Uterus (tissue), 4 donors: ENCODE results near the gene UVSSA. TPM values are rescaled to one million over a fixed set of nuclear protein-coding genes. Genes with fewer than 3 reads are reported as not detected.

ENCODE experiments used
- DNase-seq, 2 donors: peaks; one replicate each; pipeline ENCODE4 v3.0.0-alpha.2; 2019 to 2020
- H3K27ac ChIP-seq, 2 donors: fragments of 200-600 bp; sonication (generic); 1 replicate in 1 of 2; 2 replicates in 1 of 2; pipeline ENCODE4 v1.5.1; 2016 to 2018
- H3K27me3 ChIP-seq, 2 donors: fragments of 200-600 bp; sonication (generic); one replicate each; pipeline ENCODE4 v1.5.1; 2018 to 2019; ENCODE audit warnings: control low read depth in 1 of 2
- H3K36me3 ChIP-seq, 2 donors: fragments of 200-600 bp; sonication (generic); one replicate each; pipeline ENCODE4 v1.5.1; 2019; ENCODE audit warnings: control low read depth in 1 of 2
- H3K4me1 ChIP-seq, 2 donors: fragments of 200-600 bp; sonication (generic); one replicate each; pipeline ENCODE4 v1.5.1; 2018 to 2019; ENCODE audit warnings: control low read depth in 1 of 2
- H3K4me3 ChIP-seq, 2 donors: fragments of 200-600 bp; sonication (generic); 1 replicate in 1 of 2; 2 replicates in 1 of 2; pipeline ENCODE4 v1.5.1; 2018 to 2019; ENCODE audit warnings: mild to moderate bottlenecking in 1 of 2
- H3K9me3 ChIP-seq, 2 donors: fragments of 200-600 bp; sonication (generic); one replicate each; pipeline ENCODE4 v1.5.1; 2019; ENCODE audit warnings: control low read depth in 1 of 2
- CTCF ChIP-seq, 4 experiments: fragments of 200-600 bp in 2 of 4; fragments of 450-650 bp in 2 of 4; sonication (generic) in 2 of 4; IDR thresholded peaks; one replicate each; pipeline ENCODE4 v1.5.1; 2016 to 2019; ENCODE audit warnings: antibody characterized with exemption in 4 of 4, mild to moderate bottlenecking in 2 of 4, moderate library complexity in 1 of 4
- POLR2A ChIP-seq, 2 donors: fragments of 450-650 bp; IDR thresholded peaks; one replicate each; pipeline ENCODE4 v1.6.1; 2016; ENCODE audit warnings: antibody characterized with exemption in 2 of 2, mild to moderate bottlenecking in 1 of 2, moderate library complexity in 1 of 2
- intact Hi-C: fragments of 100-400 bp; cut with DNase I; formaldehyde crosslinking; loops from one replicate; pipeline ENCODE4 v1.15.1; 2023; ENCODE audit warnings: low total_unique reads
- total RNA-seq, 4 donors: library from RNA; depleted of rRNA in 3 of 4; stranded (reverse); fragments of >200 nt in 3 of 4; gene quantifications; one replicate each; pipeline versions ENCODE4 v1.1.0 to v1.2.4, GENCODE V29; 2014 to 2023
- donor health status: DM: yes; HTN: yes; CAD: no.

The UVSSA gene
- total RNA-seq, 4 donors from 2014 or later, result 13.1 to 37.2 (median 19.3) TPM

GRCh38 chr4:1329408-1330371 is 17.3 kb upstream of the UVSSA start:
- Histone ChIP-seq H3K27ac (no peak overlapping the region), H3K27me3 (no peaks in the 10 kb centered on the region), H3K4me3 (no peak overlapping the region), H3K4me1 (no peaks in the 10 kb centered on the region), H3K36me3 (no peaks in the 10 kb centered on the region), H3K9me3 (no peaks in the 10 kb centered on the region)
- TF ChIP-seq POLR2A (IDR thresholded peaks at IDR 0.05) (no peak), CTCF (IDR thresholded peaks at IDR 0.05) (no peak)
- intact Hi-C loops, result no loop called here
- DNase-seq, result no peak

GRCh38 chr4:1330761-1331590 is 16.0 kb upstream of the UVSSA start:
- TF ChIP-seq POLR2A (IDR thresholded peaks at IDR 0.05) (no peak), CTCF (IDR thresholded peaks at IDR 0.05) (no peak)
- H3K4me3 ChIP-seq, result no peak overlapping the region
- no peak overlapping the region for H3K27ac ChIP-seq
- H3K27me3 ChIP-seq, result no peaks in the 10 kb centered on the region
- no peak for DNase-seq
- H3K4me1 ChIP-seq, result no peaks in the 10 kb centered on the region
- H3K9me3 ChIP-seq, result no peaks in the 10 kb centered on the region
- no peaks in the 10 kb centered on the region for H3K36me3 ChIP-seq
- intact Hi-C loops, result no loop called here

GRCh38 chr4:1331591-1332353 is 15.2 kb upstream of the UVSSA start:
- Histone ChIP-seq H3K4me1 (no peaks in the 10 kb centered on the region), H3K4me3 (no peak overlapping the region), H3K27me3 (no peaks in the 10 kb centered on the region), H3K36me3 (no peaks in the 10 kb centered on the region), H3K9me3 (no peaks in the 10 kb centered on the region), H3K27ac (no peak overlapping the region)
- intact Hi-C loops, result no loop called here
- no peak for DNase-seq
- TF ChIP-seq POLR2A (IDR thresholded peaks at IDR 0.05) (no peak), CTCF (IDR thresholded peaks at IDR 0.05) (no peak)

- no peak for DNase-seq
- H3K4me1 ChIP-seq, result no peaks in the 10 kb centered on the region
- H3K4me3 ChIP-seq, result no peak overlapping the region
- no peak overlapping the region for H3K27ac ChIP-seq
- intact Hi-C loops, result no loop called here
- TF ChIP-seq CTCF (IDR thresholded peaks at IDR 0.05), result no peak
- no peaks in the 10 kb centered on the region for H3K36me3 ChIP-seq
- no peaks in the 10 kb centered on the region for H3K27me3 ChIP-seq
- no peaks in the 10 kb centered on the region for H3K9me3 ChIP-seq
Measured at GRCh38 chr4:1332686-1333085, 14.3 kb upstream of the UVSSA start.
